Mesenchymal stem cell (in vitro differentiated cells and primary cell): ENCODE measurements around the gene CD160.

Experiments
- DNase-seq: peaks from one replicate; pipeline ENCODE4 v3.0.0-alpha.2; 2013
- H2AFZ ChIP-seq: one replicate; pipeline ENCODE4 v1.6.1; 2013; ENCODE audit warnings: low read depth, mild to moderate bottlenecking, control low read depth, inconsistent platforms, low read length, moderate library complexity
- H2AK5ac ChIP-seq: 2 replicates; pipeline ENCODE4 v1.6.1; 2013; ENCODE audit warnings: low read length, moderate library complexity, mild to moderate bottlenecking, inconsistent platforms; ENCODE audit not compliant: severe bottlenecking
- H2BK120ac ChIP-seq: one replicate; pipeline ENCODE4 v1.6.1; 2013; ENCODE audit warnings: low read depth, mild to moderate bottlenecking, inconsistent platforms, low read length, moderate library complexity
- H2BK12ac ChIP-seq, 2 experiments: one replicate each; pipeline ENCODE4 v1.6.1; 2013; ENCODE audit warnings: inconsistent platforms in 2 of 2, low read length in 2 of 2, mild to moderate bottlenecking in 2 of 2, moderate library complexity in 2 of 2, control low read depth in 1 of 2
- H2BK15ac ChIP-seq: one replicate; pipeline ENCODE4 v1.6.1; 2013; ENCODE audit warnings: mild to moderate bottlenecking, low read depth, inconsistent platforms; ENCODE audit not compliant: poor library complexity, severe bottlenecking
- H2BK5ac ChIP-seq: 2 replicates; pipeline ENCODE4 v1.6.1; 2013; ENCODE audit warnings: low read depth, mild to moderate bottlenecking, low read length, control low read depth, inconsistent platforms; ENCODE audit not compliant: poor library complexity, severe bottlenecking
- H3K14ac ChIP-seq, 2 experiments: one replicate each; pipeline ENCODE4 v1.6.1; 2013; ENCODE audit warnings: inconsistent platforms in 2 of 2, low read length in 2 of 2, control low read depth in 1 of 2, mild to moderate bottlenecking in 1 of 2, moderate library complexity in 1 of 2
- H3K18ac ChIP-seq, 2 experiments: one replicate each; pipeline ENCODE4 v1.6.1; 2013; ENCODE audit warnings: inconsistent platforms in 2 of 2, low read length in 2 of 2, control low read depth in 1 of 2, low read depth in 1 of 2, mild to moderate bottlenecking in 1 of 2
- H3K23ac ChIP-seq, 2 experiments: one replicate each; pipeline ENCODE4 v1.6.1; 2013; ENCODE audit warnings: inconsistent platforms in 2 of 2, low read length in 2 of 2, mild to moderate bottlenecking in 2 of 2, moderate library complexity in 2 of 2, control low read depth in 1 of 2
- H3K27ac ChIP-seq: 2 replicates; pipeline ENCODE4 v1.5.1; 2013; ENCODE audit warnings: mild to moderate bottlenecking, moderate library complexity, low read length, control low read depth, inconsistent platforms; ENCODE audit not compliant: poor library complexity, severe bottlenecking
- H3K27me3 ChIP-seq, 2 experiments: 2 replicates each; pipeline versions ENCODE4 v1.6.1 to v1.7.0; 2013; ENCODE audit warnings: low read length in 2 of 2, mild to moderate bottlenecking in 2 of 2, moderate library complexity in 2 of 2, control low read depth in 1 of 2, inconsistent platforms in 1 of 2; ENCODE audit not compliant: control insufficient read depth in 1 of 2, insufficient read depth in 1 of 2
- H3K36me3 ChIP-seq, 2 experiments: 2 replicates each; pipeline versions ENCODE4 v1.6.1 to v1.7.0; 2013; ENCODE audit warnings: low read length in 2 of 2, control low read depth in 1 of 2, inconsistent platforms in 1 of 2, low read depth in 1 of 2, mild to moderate bottlenecking in 1 of 2; ENCODE audit not compliant: insufficient read depth in 2 of 2, control insufficient read depth in 1 of 2
- H3K4ac ChIP-seq, 2 experiments: one replicate each; pipeline ENCODE4 v1.6.1; 2013; ENCODE audit warnings: inconsistent platforms in 2 of 2, low read length in 2 of 2, mild to moderate bottlenecking in 2 of 2, moderate library complexity in 2 of 2, control low read depth in 1 of 2, low read depth in 1 of 2
- H3K4me1 ChIP-seq: 2 replicates; pipeline ENCODE4 v1.6.1; 2013; ENCODE audit warnings: low read depth, low read length, control low read depth; ENCODE audit not compliant: control insufficient read depth, insufficient read depth
- H3K4me2 ChIP-seq: 2 replicates; pipeline ENCODE4 v1.6.1; 2013; ENCODE audit warnings: low read length, mild to moderate bottlenecking, inconsistent platforms; ENCODE audit not compliant: poor library complexity, severe bottlenecking
- H3K4me3 ChIP-seq, 2 experiments: 2 replicates each; pipeline versions ENCODE4 v1.5.1 to v1.7.0; 2013; ENCODE audit warnings: low read length in 2 of 2, mild to moderate bottlenecking in 2 of 2, control low read depth in 1 of 2, low read depth in 1 of 2; ENCODE audit not compliant: insufficient read depth in 1 of 2
- H3K79me1 ChIP-seq: replicated peaks from 2 replicates; pipeline ENCODE4 v1.6.1; 2013; ENCODE audit warnings: mild to moderate bottlenecking, control low read depth, low read length, inconsistent platforms; ENCODE audit not compliant: poor library complexity, severe bottlenecking
- H3K9ac ChIP-seq: 2 replicates; pipeline ENCODE4 v1.7.0; 2013; ENCODE audit warnings: mild to moderate bottlenecking, low read length, moderate library complexity
- H3K9me3 ChIP-seq: 2 replicates; pipeline ENCODE4 v1.7.0; 2013; ENCODE audit warnings: mild to moderate bottlenecking, low read length; ENCODE audit not compliant: control insufficient read depth
- H4K8ac ChIP-seq: one replicate; pipeline ENCODE4 v1.6.1; 2013; ENCODE audit warnings: inconsistent platforms, mild to moderate bottlenecking, low read length, moderate library complexity
- H4K91ac ChIP-seq: one replicate; pipeline ENCODE4 v1.6.1; 2013; ENCODE audit warnings: mild to moderate bottlenecking, low read length, inconsistent platforms
- WGBS: methylation state at CpG from one replicate; pipeline ENCODE4 v1.1.7; 2013; ENCODE audit warnings: mixed read lengths; 5-methylcytosine and 5-hydroxymethylcytosine counted together

Gene CD160

DNA sequence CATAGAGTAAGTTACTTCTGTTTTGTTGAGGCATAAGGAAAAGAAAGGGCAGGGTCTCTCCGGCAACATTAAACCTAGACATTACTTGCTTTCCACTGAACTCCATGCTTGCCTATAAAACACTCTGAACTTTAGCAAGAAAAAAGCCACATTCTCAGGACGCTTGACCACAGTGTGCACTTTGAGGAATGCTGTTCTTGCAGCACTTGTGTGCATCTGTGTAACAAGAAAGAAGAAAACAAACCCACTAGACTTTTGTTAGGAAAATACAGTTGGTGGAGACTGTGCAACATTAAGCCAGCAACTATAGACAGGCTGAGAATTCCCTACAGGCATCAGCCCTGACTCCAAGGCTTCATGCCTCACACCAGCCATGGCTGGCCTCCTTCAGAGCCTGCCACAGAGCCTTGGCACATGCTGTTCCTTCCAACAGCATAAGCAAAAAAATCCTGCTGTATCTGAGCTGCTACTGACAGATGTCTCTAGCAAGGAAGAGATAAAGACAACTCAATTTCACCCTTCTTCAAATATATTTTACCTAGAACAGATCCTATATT is 17.9 kb upstream of the CD160 start:
- Histone ChIP-seq H3K4me1 (peaks cover 5% of the 10 kb centered on the region), H2AFZ (no peak overlapping the region), H3K9me3 (no peaks in the 10 kb centered on the region), H3K18ac (no peak overlapping the region), H4K91ac (no peak overlapping the region), H3K14ac (peak overlapping the region in 1 of 2 experiments; percentile 65), H3K23ac (no peak overlapping the region), H3K4me2 (no peak overlapping the region), H3K79me1 (peaks cover 4% of the 10 kb centered on the region), H2BK5ac (no peak overlapping the region), H2BK120ac (no peak overlapping the region), H3K4ac (no peak overlapping the region), H2AK5ac (no peak overlapping the region), H3K27ac (peak overlapping the region; percentile 39), H4K8ac (no peak overlapping the region), H3K27me3 (peaks cover 0 to 12% of the 10 kb centered on the region in 2 experiments), H3K9ac (no peak overlapping the region), H2BK12ac (no peak overlapping the region), H3K36me3 (no peaks in the 10 kb centered on the region), H3K4me3 (no peak overlapping the region), H2BK15ac (no peak overlapping the region)
- peak; percentile 29 for DNase-seq
- 85% methylated on average over 2 of the region's 2 CpGs for WGBS

DNA sequence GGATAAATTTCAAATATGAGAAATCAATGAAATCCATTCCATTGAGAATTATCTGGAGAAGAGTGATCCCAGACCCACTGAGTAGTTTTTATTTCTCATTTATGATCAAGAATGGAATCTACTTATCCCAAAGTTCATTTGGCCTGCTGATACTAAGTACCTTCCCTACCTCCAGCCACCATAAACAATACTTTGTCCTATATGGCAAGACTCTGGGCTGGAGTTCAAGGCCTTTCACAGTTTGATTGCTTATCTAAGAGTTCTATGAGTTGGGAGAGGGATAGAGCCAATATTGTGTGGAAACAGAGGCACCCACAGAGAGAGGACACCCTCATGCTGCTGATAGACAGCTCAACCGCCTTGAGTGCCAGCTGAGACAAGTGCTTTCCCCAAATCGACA is 17.2 kb upstream of the CD160 start:
- Histone ChIP-seq H3K4ac (no peak overlapping the region), H2AFZ (no peak overlapping the region), H4K8ac (no peak overlapping the region), H2BK12ac (no peak overlapping the region), H3K23ac (no peak overlapping the region), H2BK120ac (no peak overlapping the region), H3K79me1 (peaks cover 4% of the 10 kb centered on the region), H3K9ac (no peak overlapping the region), H3K4me2 (no peak overlapping the region), H3K14ac (no peak overlapping the region), H3K27me3 (peaks cover 0 to 12% of the 10 kb centered on the region in 2 experiments), H2BK5ac (no peak overlapping the region), H4K91ac (no peak overlapping the region), H3K27ac (no peak overlapping the region), H3K18ac (no peak overlapping the region), H3K4me3 (no peak overlapping the region), H2AK5ac (no peak overlapping the region), H3K36me3 (no peaks in the 10 kb centered on the region), H3K4me1 (peaks cover 8% of the 10 kb centered on the region), H2BK15ac (no peak overlapping the region), H3K9me3 (no peaks in the 10 kb centered on the region)
- WGBS = 92% methylated on average over 2 of the region's 2 CpGs
- DNase-seq = no peak

DNA sequence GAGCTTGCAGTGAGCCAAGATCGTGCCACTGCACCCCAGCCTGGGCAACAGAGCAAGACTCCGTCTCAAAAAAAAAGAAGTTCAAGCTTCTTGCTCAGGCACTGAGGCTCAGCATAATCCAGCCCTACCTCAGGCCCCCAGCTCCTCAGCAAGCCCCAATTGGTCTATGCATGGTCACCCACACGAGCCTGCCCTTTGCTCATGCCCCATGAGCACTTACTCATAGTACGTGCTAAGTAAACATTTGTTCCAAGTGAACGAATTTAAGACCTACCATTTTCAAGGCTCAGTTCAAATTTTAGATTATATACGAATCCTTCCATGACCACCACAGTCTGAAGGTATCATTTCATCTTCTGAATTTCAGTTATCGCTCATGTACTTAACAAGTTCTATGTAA is 16.5 kb upstream of the CD160 start:
- Histone ChIP-seq H2AK5ac (peak overlapping the region; percentile 35), H2AFZ (no peak overlapping the region), H3K23ac (no peak overlapping the region), H3K4me1 (peaks cover 15% of the 10 kb centered on the region), H2BK5ac (no peak overlapping the region), H3K4me2 (no peak overlapping the region), H3K9me3 (no peaks in the 10 kb centered on the region), H4K91ac (no peak overlapping the region), H3K18ac (no peak overlapping the region), H3K36me3 (no peaks in the 10 kb centered on the region), H3K4ac (no peak overlapping the region), H3K27ac (no peak overlapping the region), H3K4me3 (no peak overlapping the region), H2BK120ac (no peak overlapping the region), H2BK12ac (no peak overlapping the region), H3K27me3 (peaks cover 0 to 12% of the 10 kb centered on the region in 2 experiments), H3K9ac (no peak overlapping the region), H4K8ac (no peak overlapping the region), H2BK15ac (no peak overlapping the region), H3K14ac (no peak overlapping the region), H3K79me1 (peaks cover 4% of the 10 kb centered on the region)
- WGBS = 82% methylated on average over 6 of the region's 7 CpGs
- DNase-seq = no peak

- H2AFZ ChIP-seq = no peak overlapping the region
- H3K79me1 ChIP-seq = peaks cover under 1% of the 10 kb centered on the region
- no peak for DNase-seq
- no peak overlapping the region for H3K4ac ChIP-seq
- H3K9ac ChIP-seq = no peak overlapping the region
- no peak overlapping the region for H3K23ac ChIP-seq
- no peak overlapping the region for H2BK15ac ChIP-seq
- H2BK12ac ChIP-seq = no peak overlapping the region
- no peak overlapping the region for H3K4me2 ChIP-seq
- no peaks in the 10 kb centered on the region for H3K27me3 ChIP-seq
- H3K4me3 ChIP-seq = no peak overlapping the region
- no peak overlapping the region for H4K8ac ChIP-seq
- peaks cover 20% of the 10 kb centered on the region for H3K4me1 ChIP-seq
- H2BK5ac ChIP-seq = no peak overlapping the region
- WGBS = 66% methylated on average over 4 of the region's 7 CpGs
- no peaks in the 10 kb centered on the region for H3K36me3 ChIP-seq
- H3K9me3 ChIP-seq = no peaks in the 10 kb centered on the region
- no peak overlapping the region for H3K14ac ChIP-seq
- no peak overlapping the region for H3K18ac ChIP-seq
- H2AK5ac ChIP-seq = no peak overlapping the region
- no peak overlapping the region for H2BK120ac ChIP-seq
- H4K91ac ChIP-seq = no peak overlapping the region
- no peak overlapping the region for H3K27ac ChIP-seq
These were observed 13.7 kb upstream of the CD160 start for GRCh38 chr1:145705622-145706021.
